ENCODE measurements around the gene SLC25A23.

Gene SLC25A23

DNA sequence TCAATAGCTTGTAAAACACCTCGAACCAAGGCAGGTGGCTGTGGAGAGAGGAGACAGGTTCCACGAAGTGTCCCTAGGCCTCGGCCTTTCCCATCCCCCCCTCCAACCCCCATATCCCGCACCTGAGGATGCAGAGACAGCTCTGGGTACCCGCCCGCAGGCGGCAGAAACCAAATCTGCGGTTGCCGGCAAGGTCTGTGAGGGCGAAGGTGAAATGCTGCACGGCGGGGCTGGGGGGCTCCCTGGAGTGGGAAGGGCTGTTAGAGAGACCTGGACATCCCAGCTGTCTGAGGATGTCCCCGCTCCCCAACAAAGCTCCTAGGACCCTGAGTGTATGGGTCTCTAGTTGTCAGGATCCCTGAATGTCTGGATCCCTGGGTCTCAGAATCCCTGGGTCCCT is 19.2 kb upstream of the SLC25A23 start:
- peaks cover 28% of the 10 kb centered on the region for H3K4me1 ChIP-seq (ENCODE audit: insufficient read depth, low read length)
- H3K27me3 ChIP-seq (ENCODE audit: insufficient read depth, low read length, poor library complexity) = no peaks in the 10 kb centered on the region
- ATAC-seq (ENCODE audit: insufficient read depth, low read depth) (no peak), DNase-seq (no peak)
- H3K36me3 ChIP-seq (ENCODE audit: insufficient read depth, low read length) = peaks cover 38% of the 10 kb centered on the region
- no peaks in the 10 kb centered on the region for H4K20me1 ChIP-seq (ENCODE audit: insufficient read depth, low read length)
- TF ChIP-seq, protein P1, sequence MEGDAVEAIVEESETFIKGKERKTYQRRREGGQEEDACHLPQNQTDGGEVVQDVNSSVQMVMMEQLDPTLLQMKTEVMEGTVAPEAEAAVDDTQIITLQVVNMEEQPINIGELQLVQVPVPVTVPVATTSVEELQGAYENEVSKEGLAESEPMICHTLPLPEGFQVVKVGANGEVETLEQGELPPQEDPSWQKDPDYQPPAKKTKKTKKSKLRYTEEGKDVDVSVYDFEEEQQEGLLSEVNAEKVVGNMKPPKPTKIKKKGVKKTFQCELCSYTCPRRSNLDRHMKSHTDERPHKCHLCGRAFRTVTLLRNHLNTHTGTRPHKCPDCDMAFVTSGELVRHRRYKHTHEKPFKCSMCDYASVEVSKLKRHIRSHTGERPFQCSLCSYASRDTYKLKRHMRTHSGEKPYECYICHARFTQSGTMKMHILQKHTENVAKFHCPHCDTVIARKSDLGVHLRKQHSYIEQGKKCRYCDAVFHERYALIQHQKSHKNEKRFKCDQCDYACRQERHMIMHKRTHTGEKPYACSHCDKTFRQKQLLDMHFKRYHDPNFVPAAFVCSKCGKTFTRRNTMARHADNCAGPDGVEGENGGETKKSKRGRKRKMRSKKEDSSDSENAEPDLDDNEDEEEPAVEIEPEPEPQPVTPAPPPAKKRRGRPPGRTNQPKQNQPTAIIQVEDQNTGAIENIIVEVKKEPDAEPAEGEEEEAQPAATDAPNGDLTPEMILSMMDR (IDR thresholded peaks at IDR 0.05; ENCODE audit: borderline replicate concordance, extremely low read depth, low read length, poor library complexity, severe bottlenecking) = no peak
- no peak for TF ChIP-seq EZH2 (IDR thresholded peaks at IDR 0.05; ENCODE audit: borderline replicate concordance, low read depth, low read length, severe bottlenecking)
- H3K9me3 ChIP-seq (ENCODE audit: insufficient read depth, low read length, severe bottlenecking) = no peaks in the 10 kb centered on the region
- no peak overlapping the region for H2AFZ ChIP-seq (ENCODE audit: low read depth, low read length)
- no peak overlapping the region for H3K4me2 ChIP-seq (ENCODE audit: insufficient read depth, low read length)
- peaks cover 20% of the 10 kb centered on the region for H3K79me2 ChIP-seq (ENCODE audit: insufficient read depth, low read length)
- peak overlapping the region; percentile 10; the same call in 1 of the 2 replicates for H3K27ac ChIP-seq (ENCODE audit: low read length)
- no peak overlapping the region for H3K9ac ChIP-seq (ENCODE audit: low read depth, low read length)
- H3K4me3 ChIP-seq (ENCODE audit: low read depth in 1 of 2, low read length in 2 of 2) = no peak overlapping the region

DNA sequence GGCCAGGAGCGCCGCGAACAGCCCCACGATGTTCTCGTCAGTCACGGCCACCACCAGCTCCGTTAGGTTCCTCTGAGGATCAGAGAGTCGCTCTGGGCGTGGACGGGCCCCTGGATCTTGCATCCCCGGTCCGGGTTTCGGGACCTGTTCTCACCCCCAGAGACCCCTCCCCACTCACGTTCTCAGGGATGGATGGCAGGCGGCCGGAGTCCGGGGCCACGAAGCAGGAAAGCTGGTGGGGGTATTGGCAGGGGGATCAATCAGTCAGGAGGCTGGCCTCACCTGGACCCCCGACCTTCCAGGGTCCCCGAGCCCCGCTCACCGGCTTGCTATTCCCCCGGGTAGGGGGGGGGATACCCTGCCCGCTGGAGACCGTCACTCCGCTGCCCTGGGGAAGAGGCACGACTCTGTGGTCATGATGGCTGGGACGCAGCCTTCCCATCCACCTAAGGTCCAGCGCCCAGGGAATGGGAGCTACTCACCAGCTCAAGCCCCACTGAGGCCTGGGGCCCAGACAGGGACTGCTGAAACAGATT is 17.4 kb upstream of the SLC25A23 start:
- ATAC-seq (ENCODE audit: insufficient read depth, low read depth) (no peak), DNase-seq (no peak)
- Histone ChIP-seq H3K9ac (ENCODE audit: low read depth, low read length) (no peak overlapping the region), H3K27ac (ENCODE audit: low read length) (no peak overlapping the region), H3K4me2 (ENCODE audit: insufficient read depth, low read length) (no peak overlapping the region), H3K4me1 (ENCODE audit: insufficient read depth, low read length) (peaks cover 22% of the 10 kb centered on the region), H3K9me3 (ENCODE audit: insufficient read depth, low read length, severe bottlenecking) (no peaks in the 10 kb centered on the region), H2AFZ (ENCODE audit: low read depth, low read length) (no peak overlapping the region), H3K36me3 (ENCODE audit: insufficient read depth, low read length) (peaks cover 38% of the 10 kb centered on the region), H4K20me1 (ENCODE audit: insufficient read depth, low read length) (no peaks in the 10 kb centered on the region), H3K79me2 (ENCODE audit: insufficient read depth, low read length) (peaks cover 18% of the 10 kb centered on the region), H3K27me3 (ENCODE audit: insufficient read depth, low read length, poor library complexity) (no peaks in the 10 kb centered on the region), H3K4me3 (ENCODE audit: low read depth in 1 of 2, low read length in 2 of 2) (no peak overlapping the region)
- TF ChIP-seq, protein P1 (IDR thresholded peaks at IDR 0.05; ENCODE audit: borderline replicate concordance, extremely low read depth, low read length, poor library complexity, severe bottlenecking) = no peak
- no peak for TF ChIP-seq EZH2 (IDR thresholded peaks at IDR 0.05; ENCODE audit: borderline replicate concordance, low read depth, low read length, severe bottlenecking)

DNA sequence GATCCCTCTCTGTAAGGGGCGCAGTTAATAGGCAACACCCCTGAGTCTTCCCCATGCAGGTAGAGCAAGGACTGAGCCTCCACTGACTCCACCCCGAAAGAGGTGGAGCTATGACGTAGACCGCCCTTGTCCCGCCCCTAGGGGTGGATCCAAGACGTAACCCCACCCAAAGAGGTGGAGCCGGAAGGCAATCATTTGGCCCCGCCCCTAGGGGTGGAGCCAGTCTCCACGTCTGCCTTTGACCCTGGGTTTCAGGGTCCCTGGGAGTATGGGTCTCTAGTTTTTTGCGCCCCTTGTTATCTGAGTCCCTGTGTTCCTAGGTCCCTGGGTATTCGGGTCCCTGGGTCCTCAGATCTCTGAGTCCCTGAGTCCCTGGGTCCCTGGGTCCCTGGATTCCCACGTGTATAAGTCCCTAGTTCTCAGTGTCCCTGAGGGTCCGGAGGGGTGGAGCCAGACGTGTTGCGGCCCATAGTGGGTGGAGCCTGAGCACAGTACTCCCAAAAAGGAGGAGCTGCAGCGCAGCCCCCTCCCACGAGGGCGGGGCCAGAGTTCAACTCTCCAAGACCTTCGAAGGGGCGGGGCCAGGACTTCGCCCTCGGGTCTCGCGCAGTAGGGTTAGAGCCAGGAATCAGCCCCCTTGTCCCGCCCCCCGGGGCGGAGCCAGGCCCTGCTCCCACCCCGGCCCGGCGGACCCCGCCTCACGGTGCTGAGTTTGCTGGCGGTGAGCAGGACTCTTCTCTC is 16.7 kb upstream of the SLC25A23 start:
- Histone ChIP-seq H3K27me3 (ENCODE audit: insufficient read depth, low read length, poor library complexity) (no peaks in the 10 kb centered on the region), H3K36me3 (ENCODE audit: insufficient read depth, low read length) (peaks cover 38% of the 10 kb centered on the region), H3K9ac (ENCODE audit: low read depth, low read length) (no peak overlapping the region), H3K4me2 (ENCODE audit: insufficient read depth, low read length) (no peak overlapping the region), H3K4me1 (ENCODE audit: insufficient read depth, low read length) (peaks cover 16% of the 10 kb centered on the region), H3K9me3 (ENCODE audit: insufficient read depth, low read length, severe bottlenecking) (no peaks in the 10 kb centered on the region), H2AFZ (ENCODE audit: low read depth, low read length) (no peak overlapping the region), H4K20me1 (ENCODE audit: insufficient read depth, low read length) (no peaks in the 10 kb centered on the region), H3K79me2 (ENCODE audit: insufficient read depth, low read length) (peaks cover 12% of the 10 kb centered on the region), H3K27ac (ENCODE audit: low read length) (no peak overlapping the region), H3K4me3 (ENCODE audit: low read depth in 1 of 2, low read length in 2 of 2) (no peak overlapping the region)
- ATAC-seq (ENCODE audit: insufficient read depth, low read depth) (peak; percentile 75), DNase-seq (peak; percentile 63)
- TF ChIP-seq, protein P1 (IDR thresholded peaks at IDR 0.05; ENCODE audit: borderline replicate concordance, extremely low read depth, low read length, poor library complexity, severe bottlenecking) = no peak
- TF ChIP-seq EZH2 (IDR thresholded peaks at IDR 0.05; ENCODE audit: borderline replicate concordance, low read depth, low read length, severe bottlenecking) = no peak
